Stimulated activated CD8-positive, alpha-beta memory T cell treated with anti-CD3 and anti-CD28 coated beads, Interleukin-4, amount 100 ng/mL, for 48 hours (primary cell): ENCODE results near the gene FBXW5.

Source experiments
- DNase-seq: peaks from one replicate; pipeline ENCODE4 v3.0.0-alpha.2; 2020

Gene FBXW5

DNA sequence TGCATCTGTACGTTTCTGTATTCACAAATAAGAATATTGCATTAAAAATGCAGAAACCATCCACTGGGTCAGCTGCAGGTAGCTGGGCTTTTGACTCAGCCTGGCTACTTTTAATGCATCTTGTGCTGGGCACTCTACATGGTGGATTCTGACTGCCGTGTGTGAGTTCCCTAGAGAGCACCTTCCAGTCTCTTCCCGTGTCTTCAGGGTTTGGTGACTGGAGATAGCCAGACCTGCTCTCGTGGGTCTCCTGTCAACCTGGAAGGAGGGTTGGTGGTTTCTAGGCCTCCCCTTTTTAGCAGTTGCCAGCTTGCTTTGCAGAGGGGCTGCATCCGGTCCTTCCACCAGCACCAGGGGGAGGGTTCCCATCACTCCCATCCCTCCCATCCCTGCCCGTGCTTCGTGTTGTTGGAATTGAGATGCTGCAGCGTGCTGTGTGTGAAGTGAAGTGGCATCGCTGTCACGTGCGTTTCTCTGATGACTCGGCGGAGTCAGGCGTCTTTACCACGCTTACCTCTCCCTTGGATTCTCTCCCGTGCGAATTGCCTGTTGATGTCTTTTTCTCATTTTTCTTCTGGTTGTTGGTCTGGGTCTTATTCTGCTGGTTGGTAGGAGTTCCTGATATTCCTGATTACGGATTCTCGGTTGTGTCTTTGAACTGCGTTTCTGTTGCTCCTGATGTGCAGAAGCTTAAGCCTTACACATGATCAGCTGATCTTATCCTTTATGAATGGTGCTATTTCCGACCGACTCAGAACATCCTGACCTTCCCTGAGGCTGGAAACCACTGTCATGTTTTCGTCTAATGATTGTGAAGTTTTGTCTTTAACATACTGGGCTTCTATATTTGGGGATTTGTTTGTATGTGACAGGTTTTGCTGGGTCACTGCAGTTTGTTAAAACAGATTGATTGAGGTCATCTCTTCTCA, 16.9 kb downstream of the FBXW5 start:
- DNase-seq: no peak

- DNase-seq: no peak
Measured at GRCh38 chr9:136926749-136927148, 17.8 kb downstream of the FBXW5 start.

GRCh38 chr9:136926154-136926704, 18.3 kb downstream of the FBXW5 start:
- DNase-seq: no peak

DNA sequence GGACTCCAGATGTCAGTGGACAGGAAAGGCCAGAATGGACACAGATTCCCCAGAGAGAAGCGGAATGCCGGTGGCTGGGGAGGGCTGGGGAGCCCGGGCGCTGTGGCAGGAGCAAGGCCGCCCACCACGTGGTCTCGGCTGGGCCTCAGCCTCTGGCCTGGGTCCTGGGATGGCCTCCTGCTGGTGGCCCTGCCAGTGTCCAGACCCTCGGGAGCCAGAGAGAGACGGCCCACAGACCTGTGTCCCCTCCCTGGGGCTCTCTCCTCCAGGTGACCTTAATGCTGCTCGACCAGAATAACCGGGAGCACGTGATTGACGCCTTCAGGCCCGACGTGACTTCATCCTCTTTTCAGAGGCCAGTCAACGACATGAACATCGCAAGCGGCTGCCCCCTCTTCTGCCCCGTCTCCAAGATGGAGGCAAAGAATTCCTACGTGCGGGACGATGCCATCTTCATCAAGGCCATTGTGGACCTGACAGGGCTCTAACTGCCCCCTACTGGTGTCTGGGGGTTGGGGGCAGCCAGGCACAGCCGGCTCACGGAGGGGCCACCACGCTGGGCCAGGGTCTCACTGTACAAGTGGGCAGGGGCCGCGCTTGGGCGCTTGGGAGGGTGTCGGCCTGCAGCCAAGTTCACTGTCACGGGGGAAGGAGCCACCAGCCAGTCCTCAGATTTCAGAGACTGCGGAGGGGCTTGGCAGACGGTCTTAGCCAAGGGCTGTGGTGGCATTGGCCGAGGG, 19.0 kb downstream of the FBXW5 start:
- DNase-seq: no peak

DNA sequence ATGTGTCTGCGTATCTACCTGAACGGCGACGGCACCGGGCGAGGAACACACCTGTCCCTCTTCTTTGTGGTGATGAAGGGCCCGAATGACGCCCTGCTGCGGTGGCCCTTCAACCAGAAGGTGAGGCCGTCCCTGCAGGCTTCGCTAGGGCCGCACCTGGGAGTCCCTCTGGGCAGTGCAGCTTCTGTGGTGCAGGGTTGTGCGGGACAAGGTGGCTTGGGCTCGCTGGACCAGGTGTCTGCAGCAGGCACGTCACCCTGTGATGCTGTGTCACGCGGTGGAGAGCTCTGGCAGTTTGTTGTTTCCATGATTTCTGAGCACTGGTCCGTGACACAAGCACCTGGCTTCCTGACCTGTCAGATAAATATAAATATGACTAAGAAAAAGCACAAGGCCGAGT, 20.7 kb downstream of the FBXW5 start:
- DNase-seq: no peak

GRCh38 chr9:136922540-136922939, 22.0 kb downstream of the FBXW5 start:
- DNase-seq: no peak

- no peak for DNase-seq
Measured at GRCh38 chr9:136921718-136922117, 22.8 kb downstream of the FBXW5 start.

GRCh38 chr9:136921307-136921706, 23.2 kb downstream of the FBXW5 start:
- DNase-seq: no peak

DNA sequence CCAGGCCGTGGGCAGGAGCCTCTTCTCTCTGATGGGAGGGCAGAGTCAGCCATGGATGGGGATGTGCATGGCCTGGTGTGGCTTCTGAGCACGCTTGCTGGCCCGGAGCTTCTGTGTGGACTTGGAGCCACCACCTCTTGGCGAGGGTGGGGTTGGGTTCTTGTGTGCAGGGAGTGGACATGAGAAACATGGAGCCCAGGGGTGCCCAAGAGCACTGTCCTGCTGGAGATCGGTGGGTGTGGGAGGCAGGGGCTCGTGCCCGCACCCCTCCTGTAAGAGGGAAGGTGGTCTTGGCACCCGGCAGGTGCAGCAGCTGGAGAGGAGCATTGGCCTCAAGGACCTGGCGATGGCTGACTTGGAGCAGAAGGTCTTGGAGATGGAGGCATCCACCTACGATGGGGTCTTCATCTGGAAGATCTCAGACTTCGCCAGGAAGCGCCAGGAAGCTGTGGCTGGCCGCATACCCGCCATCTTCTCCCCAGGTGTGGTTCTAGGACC, 23.8 kb downstream of the FBXW5 start:
- DNase-seq: no peak

DNA sequence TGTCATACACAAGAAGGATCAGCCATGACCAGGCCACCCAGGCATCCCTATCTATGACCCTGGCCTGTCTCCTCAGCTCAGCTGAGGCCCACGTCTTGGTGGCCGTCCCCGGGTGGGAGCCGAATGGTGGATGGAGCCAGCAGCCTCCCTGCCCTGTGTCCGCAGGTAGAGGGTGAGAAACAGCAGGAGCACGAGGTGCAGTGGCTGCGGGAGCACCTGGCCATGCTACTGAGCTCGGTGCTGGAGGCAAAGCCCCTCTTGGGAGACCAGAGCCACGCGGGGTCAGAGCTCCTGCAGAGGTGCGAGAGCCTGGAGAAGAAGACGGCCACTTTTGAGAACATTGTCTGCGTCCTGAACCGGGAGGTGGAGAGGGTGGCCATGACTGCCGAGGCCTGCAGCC, 24.5 kb downstream of the FBXW5 start:
- DNase-seq: no peak

- DNase-seq: no peak
Measured at GRCh38 chr9:136917902-136918301, 26.6 kb downstream of the FBXW5 start.

DNA sequence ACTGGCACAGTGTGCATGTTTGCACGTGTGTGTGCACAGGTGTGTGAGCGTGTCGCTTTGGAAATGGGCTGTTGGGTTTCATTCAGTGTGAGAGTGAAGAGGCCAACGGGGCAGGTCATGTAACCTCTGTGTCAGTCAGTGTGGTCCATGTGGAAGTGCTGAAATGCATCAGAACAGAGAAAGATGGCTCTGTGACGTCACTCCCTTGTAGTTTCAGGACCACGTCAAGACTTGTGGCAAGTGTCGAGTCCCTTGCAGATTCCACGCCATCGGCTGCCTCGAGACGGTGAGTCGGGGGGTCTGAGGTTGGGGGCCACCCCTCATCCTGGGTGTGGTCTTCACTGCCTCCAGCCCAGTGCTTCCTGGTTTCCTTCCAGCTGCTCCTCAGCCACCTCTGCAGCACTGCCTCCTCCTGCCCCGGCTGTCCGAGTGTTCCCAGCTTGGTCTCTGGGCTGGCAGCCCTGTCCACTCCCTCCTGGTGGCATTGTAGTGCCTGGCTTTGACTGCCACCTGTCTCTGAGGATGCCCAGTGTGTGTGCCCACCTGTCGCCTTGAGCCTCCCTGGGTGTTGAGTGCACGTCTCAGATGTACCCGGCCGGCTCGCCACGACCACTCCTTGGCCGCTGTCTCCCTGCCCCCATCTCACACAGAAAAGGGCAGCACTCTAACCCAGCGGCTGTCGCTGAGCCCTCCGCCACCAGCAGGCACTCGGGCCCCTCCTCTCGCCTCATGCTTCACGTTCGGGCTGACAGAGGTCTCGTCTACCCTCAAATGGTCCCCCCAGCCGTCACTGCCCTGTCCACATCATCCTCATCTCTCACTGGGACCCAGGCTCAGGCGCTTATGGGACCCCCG, 28.0 kb downstream of the FBXW5 start:
- DNase-seq: peak; percentile 49

- no peak for DNase-seq
Measured at GRCh38 chr9:136915632-136916329, 28.8 kb downstream of the FBXW5 start.

- DNase-seq: no peak
Measured at GRCh38 chr9:136913701-136914438, 30.7 kb downstream of the FBXW5 start.

DNA sequence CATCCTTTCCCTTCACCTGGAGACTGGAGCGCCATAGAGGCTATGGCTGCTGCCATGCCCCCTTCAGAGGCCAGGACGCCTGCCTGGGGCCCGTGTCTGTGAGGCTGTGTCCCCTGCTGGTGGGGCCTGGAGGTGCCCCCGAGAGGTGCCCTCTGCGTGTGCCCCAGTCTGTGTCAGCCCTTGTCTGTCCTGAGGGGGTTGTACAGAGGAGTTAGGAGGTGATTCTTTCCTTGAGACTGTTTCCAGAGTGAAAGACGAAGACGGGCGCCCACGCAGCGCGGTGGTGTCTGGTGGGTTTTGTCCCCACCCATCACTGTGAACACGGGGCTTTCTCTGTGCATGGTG, 33.7 kb downstream of the FBXW5 start:
- DNase-seq: no peak

DNA sequence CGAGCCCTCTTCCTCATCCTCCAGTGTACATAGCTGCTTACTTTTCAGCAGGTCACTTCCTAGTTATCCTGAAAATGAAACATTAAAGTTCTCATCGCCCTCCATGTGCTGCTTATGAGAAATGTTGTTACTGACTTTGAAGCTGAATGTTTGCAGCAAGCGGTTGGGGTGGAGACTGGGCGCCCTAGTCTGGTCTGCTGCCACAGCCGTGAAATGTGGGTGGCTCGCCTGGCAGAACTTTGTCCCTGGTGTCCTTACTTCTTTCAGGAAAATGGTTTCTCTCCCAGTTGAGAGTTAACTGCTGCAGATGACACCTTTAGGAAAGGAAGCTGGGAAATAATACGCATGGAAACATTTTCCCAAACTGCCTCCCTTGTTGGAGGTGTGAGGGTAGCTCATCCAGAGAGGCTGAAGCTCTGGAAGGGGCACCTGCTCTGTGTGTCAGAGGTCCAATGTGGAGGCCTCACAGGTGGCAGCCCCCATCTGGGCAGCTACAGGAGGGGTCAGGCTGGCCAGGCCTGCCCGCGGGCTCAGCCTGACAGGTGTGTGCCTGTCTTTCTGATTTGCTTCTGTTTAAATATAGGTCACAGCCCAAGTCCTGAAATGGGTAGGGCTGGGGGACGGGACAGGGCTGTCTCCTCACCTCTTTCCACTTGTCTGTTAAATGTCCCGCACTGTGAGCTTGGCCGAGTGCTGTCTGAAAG, 34.2 kb downstream of the FBXW5 start:
- no peak for DNase-seq

- no peak for DNase-seq
Measured at GRCh38 chr9:136907011-136907914, 37.3 kb downstream of the FBXW5 start.

DNA sequence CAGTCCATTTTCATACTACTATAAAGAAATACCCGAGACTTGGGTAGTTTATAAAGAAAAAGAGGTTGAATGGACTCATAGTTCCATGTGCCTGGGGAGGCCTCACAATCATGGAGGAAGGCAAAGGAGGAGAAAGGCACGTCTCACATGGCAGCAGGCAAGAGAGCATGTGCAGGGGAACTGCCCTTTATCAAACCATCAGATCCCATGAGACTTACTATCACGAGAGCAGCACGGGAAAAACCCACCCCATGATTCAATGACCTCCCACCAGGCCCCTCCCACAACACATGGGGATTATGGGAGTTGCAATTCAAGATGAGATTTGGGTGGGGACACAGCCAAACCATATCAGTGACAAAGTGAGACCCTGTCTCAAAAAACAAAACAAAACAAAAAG, 38.3 kb downstream of the FBXW5 start:
- DNase-seq: no peak

- DNase-seq: no peak
Measured at GRCh38 chr9:136903041-136903554, 41.4 kb downstream of the FBXW5 start.
